Mesenteric fat pad (tissue), 1 donor: ENCODE results near the gene FAM171A2. TPM values are rescaled to one million over a fixed set of nuclear protein-coding genes. Genes with fewer than 3 reads are reported as not detected.

Source experiments
- DNase-seq: peaks from one replicate; pipeline ENCODE4 v3.0.0-alpha.2; 2020; ENCODE audit warnings: low spot score
- total RNA-seq: library from RNA; stranded (reverse); fragmentation: NEBNext Ultra II Directional; extraction: Animal tissue kit (Norgen Biotek cat#: 25700); gene quantifications from one replicate; pipeline ENCODE4 v1.2.1, GENCODE V29; 2021
- donor health status: DM: yes; HTN: yes; CAD: no.

FAM171A2 gene
- total RNA-seq, 1 donor from 2014 or later = 3.0 TPM

GRCh38 chr17:44307387-44308186, 56.1 kb downstream of the FAM171A2 start:
- no peak for DNase-seq

GRCh38 chr17:44304651-44305050, 59.0 kb downstream of the FAM171A2 start:
- no peak for DNase-seq

Other genes starting within 250 kb of the FAM171A2 start
- 34.9 TPM for gene HDAC5, start 240.2 kb downstream of the FAM171A2 start, total RNA-seq
- 0.74 TPM for gene HROB, start 221.9 kb downstream of the FAM171A2 start, total RNA-seq
- gene ASB16, start 193.1 kb downstream of the FAM171A2 start, total RNA-seq = not detected
- 35.8 TPM for gene TMUB2, start 176.9 kb downstream of the FAM171A2 start, total RNA-seq
- gene ATXN7L3, start 164.0 kb downstream of the FAM171A2 start, total RNA-seq = 64.5 TPM
- 41.2 TPM for gene UBTF, start 144.2 kb downstream of the FAM171A2 start, total RNA-seq
- gene SLC4A1, start 95.7 kb downstream of the FAM171A2 start, total RNA-seq = 0.35 TPM
- gene RUNDC3A, start 55.3 kb downstream of the FAM171A2 start, total RNA-seq = 0.13 TPM
- 60.0 TPM for gene SLC25A39, start 39.0 kb downstream of the FAM171A2 start, total RNA-seq
- gene GRN, start 18.6 kb downstream of the FAM171A2 start, total RNA-seq = 278 TPM
- 1.4 TPM for gene ITGA2B, start 25.8 kb upstream of the FAM171A2 start, total RNA-seq
- 38.1 TPM for gene GPATCH8, start 139.6 kb upstream of the FAM171A2 start, total RNA-seq
- 3.9 TPM for gene FZD2, start 193.6 kb upstream of the FAM171A2 start, total RNA-seq